HEK293 (cell line): ENCODE data around the gene CFAP45.
A peak's percentile ranks its signal among the peaks of the same experiment; 100 is the strongest.

Experiments
- CTCF ChIA-PET: fragments of 350-600 bp; formaldehyde crosslinking; extraction: SDS; loops from one replicate; lab custom pipeline; 2021; ENCODE audit warnings: antibody characterized with exemption; lab: Yijun Ruan, JAX
- POLR2A ChIA-PET: fragments of 300-600 bp; formaldehyde crosslinking; extraction: SDS; loops from one replicate; lab custom pipeline; 2020; ENCODE audit warnings: antibody characterized with exemption, inconsistent platforms; lab: Yijun Ruan, JAX
- H3K27ac ChIP-seq: fragments of 200-500 bp; sonication (Bioruptor generic); 2 replicates; pipeline ENCODE4 v1.5.1; 2014; ENCODE audit warnings: low read depth, low read length, control low read depth, inconsistent platforms; ENCODE audit errors: extremely low read depth
- H3K36me3 ChIP-seq, 2 experiments: fragments of 200-500 bp in 1 of 2; sonication (Bioruptor generic) in 1 of 2; 1 replicate in 1 of 2; 2 replicates in 1 of 2; pipeline ENCODE4 v1.5.1; 2014 to 2017; ENCODE audit warnings: inconsistent platforms in 2 of 2, low read length in 2 of 2; ENCODE audit not compliant: control insufficient read depth in 2 of 2, insufficient read depth in 1 of 2
- H3K4me1 ChIP-seq: fragments of 200-500 bp; sonication (Bioruptor generic); 2 replicates; pipeline ENCODE4 v1.5.1; 2014; ENCODE audit warnings: mild to moderate bottlenecking, low read length, inconsistent platforms; ENCODE audit not compliant: control insufficient read depth, insufficient read depth
- H3K4me3 ChIP-seq: 2 replicates; pipeline ENCODE4 v1.5.1; 2011; ENCODE audit warnings: low read depth, mild to moderate bottlenecking, control low read depth, low read length, moderate library complexity
- H3K9me3 ChIP-seq: fragments of 200-500 bp; sonication (Bioruptor generic); 2 replicates; pipeline ENCODE4 v1.5.1; 2014; ENCODE audit warnings: low read depth, low read length, inconsistent platforms; ENCODE audit not compliant: control insufficient read depth, insufficient read depth
- EGR2 ChIP-seq: fragments of 450-650 bp; formaldehyde crosslinking; IDR thresholded peaks from 2 replicates; pipeline ENCODE4 v1.5.1; 2016; ENCODE audit warnings: low read depth, missing biosample characterization, missing genetic modification characterization
- GFI1B ChIP-seq: fragments of 450-650 bp; formaldehyde crosslinking; IDR thresholded peaks from 2 replicates; pipeline ENCODE4 v1.5.1; 2016; ENCODE audit warnings: missing biosample characterization, missing genetic modification characterization
- IKZF3 ChIP-seq: fragments of 450-650 bp; IDR thresholded peaks from 2 replicates; pipeline ENCODE4 v1.5.0; 2018; ENCODE audit warnings: missing biosample characterization, mild to moderate bottlenecking, missing genetic modification characterization, moderate library complexity
- KLF8 ChIP-seq: fragments of 450-650 bp; formaldehyde crosslinking; IDR thresholded peaks from 2 replicates; pipeline ENCODE4 v1.5.1; 2016; ENCODE audit warnings: missing biosample characterization, missing genetic modification characterization
- SCRT2 ChIP-seq: fragments of 450-650 bp; formaldehyde crosslinking; IDR thresholded peaks from 2 replicates; pipeline ENCODE4 v1.5.1; 2016; ENCODE audit warnings: missing biosample characterization, missing genetic modification characterization
- SP7 ChIP-seq: fragments of 450-650 bp; formaldehyde crosslinking; IDR thresholded peaks from 2 replicates; pipeline ENCODE4 v1.5.1; 2016; ENCODE audit warnings: missing biosample characterization, missing genetic modification characterization
- ZBTB21 ChIP-seq: fragments of 450-650 bp; formaldehyde crosslinking; IDR thresholded peaks from 2 replicates; pipeline ENCODE4 v1.5.1; 2017; ENCODE audit warnings: missing biosample characterization, missing genetic modification characterization
- ZBTB48 ChIP-seq: fragments of 450-650 bp; formaldehyde crosslinking; IDR thresholded peaks from 2 replicates; pipeline ENCODE4 v1.5.1; 2016; ENCODE audit warnings: missing biosample characterization, missing genetic modification characterization
- ZNF133 ChIP-seq: fragments of 450-650 bp; formaldehyde crosslinking; IDR thresholded peaks from 2 replicates; pipeline ENCODE4 v1.5.1; 2016; ENCODE audit warnings: missing biosample characterization, missing genetic modification characterization
- ZNF223 ChIP-seq: fragments of 450-650 bp; formaldehyde crosslinking; IDR thresholded peaks from 2 replicates; pipeline ENCODE4 v1.5.1; 2016; ENCODE audit warnings: missing biosample characterization, missing genetic modification characterization
- ZNF394 ChIP-seq: fragments of 450-650 bp; formaldehyde crosslinking; IDR thresholded peaks from 2 replicates; pipeline ENCODE4 v1.5.1; 2016; ENCODE audit warnings: missing biosample characterization, missing genetic modification characterization, mild to moderate bottlenecking, moderate library complexity, borderline replicate concordance
- ZNF48 ChIP-seq: fragments of 450-650 bp; formaldehyde crosslinking; IDR thresholded peaks from 2 replicates; pipeline ENCODE4 v1.5.1; 2016; ENCODE audit warnings: missing biosample characterization, missing genetic modification characterization
- ZNF510 ChIP-seq: fragments of 450-650 bp; formaldehyde crosslinking; IDR thresholded peaks from 2 replicates; pipeline ENCODE4 v1.5.1; 2018; ENCODE audit warnings: mild to moderate bottlenecking, missing genetic modification characterization, missing biosample characterization; ENCODE audit not compliant: insufficient replicate concordance
- ZNF544 ChIP-seq: fragments of 450-650 bp; formaldehyde crosslinking; IDR thresholded peaks from 2 replicates; pipeline ENCODE4 v1.5.0; 2017; ENCODE audit warnings: missing biosample characterization, missing genetic modification characterization
- ZNF585B ChIP-seq: fragments of 450-650 bp; formaldehyde crosslinking; IDR thresholded peaks from 2 replicates; pipeline ENCODE4 v1.5.1; 2016; ENCODE audit warnings: missing biosample characterization, missing genetic modification characterization
- ZNF624 ChIP-seq: fragments of 450-650 bp; formaldehyde crosslinking; IDR thresholded peaks from 2 replicates; pipeline ENCODE4 v1.5.1; 2017; ENCODE audit warnings: missing biosample characterization, missing genetic modification characterization
- ZNF664 ChIP-seq: fragments of 450-650 bp; formaldehyde crosslinking; IDR thresholded peaks from 2 replicates; pipeline ENCODE4 v1.5.1; 2016; ENCODE audit warnings: missing biosample characterization, missing genetic modification characterization
- ZNF776 ChIP-seq: fragments of 450-650 bp; formaldehyde crosslinking; IDR thresholded peaks from 2 replicates; pipeline ENCODE4 v1.5.0; 2017; ENCODE audit warnings: missing biosample characterization, missing genetic modification characterization, borderline replicate concordance
- TF ChIP-seq, protein P1 (sequence below): fragments of 450-650 bp; formaldehyde crosslinking; IDR thresholded peaks from 2 replicates; pipeline ENCODE4 v1.5.1; 2016; ENCODE audit warnings: missing biosample characterization, missing genetic modification characterization
- TF ChIP-seq, protein P2 (sequence below): fragments of 450-650 bp; formaldehyde crosslinking; optimal IDR thresholded peaks from 2 replicates; pipeline ENCODE3; 2016; ENCODE audit warnings: missing biosample characterization, mild to moderate bottlenecking, missing genetic modification characterization
- TF ChIP-seq, protein P3 (sequence below): fragments of 450-650 bp; formaldehyde crosslinking; IDR thresholded peaks from 2 replicates; pipeline ENCODE4 v1.5.1; 2016; ENCODE audit warnings: missing biosample characterization, missing genetic modification characterization
- TF ChIP-seq, protein P4 (sequence below): fragments of 450-650 bp; formaldehyde crosslinking; IDR thresholded peaks from 2 replicates; pipeline ENCODE4 v1.5.1; 2016; ENCODE audit warnings: missing biosample characterization, missing genetic modification characterization

CFAP45 gene

DNA sequence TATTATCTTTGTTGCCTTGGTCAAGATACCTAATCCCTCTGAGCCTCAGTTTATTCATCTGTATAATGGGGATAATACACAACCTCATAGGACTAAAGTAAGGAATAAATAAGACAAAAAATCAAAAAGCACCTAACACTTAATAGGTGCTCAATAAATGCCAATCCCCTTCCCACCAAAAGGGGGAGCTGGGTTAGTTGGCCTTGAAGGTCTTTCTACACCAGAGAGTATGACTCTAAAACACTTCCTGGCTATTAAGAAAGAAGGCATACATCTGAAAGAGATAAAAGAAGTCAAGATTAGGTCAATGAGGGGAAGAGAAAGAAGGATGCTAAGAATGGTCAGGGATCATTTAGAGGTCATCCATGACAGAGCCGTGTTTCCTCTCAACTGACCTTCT lies 48.6 kb downstream of the CFAP45 start:
- 0 out of 2 replicates have a peak, but pooled peaks cover 4% of the 10 kb centered on the region for H3K4me1 ChIP-seq
- no peaks in the 10 kb centered on the region for H3K36me3 ChIP-seq
- ChIA-PET CTCF (interaction anchor here (0.7 to 1.9 kb wide), 7 partner anchors 9 to 600 kb away, joined by 3 to 5 read pairs (median 4); no protein-coding TSS in a partner anchor), POLR2A (interaction anchor here (1.5 kb wide), 1 partner anchor 73 kb away, joined by 3 read pairs; the partner anchor contains the start of gene TAGLN2)
- H3K9me3 ChIP-seq, result no peaks in the 10 kb centered on the region
- peak; percentile 38; the same call in 1 of the 2 replicates for TF ChIP-seq ZNF664 (tag by site-specific recombination)
- TF ChIP-seq ZNF776 (tag by site-specific recombination), result no peak
- H3K27ac ChIP-seq, result no peak overlapping the region
- H3K4me3 ChIP-seq, result no peak overlapping the region

DNA sequence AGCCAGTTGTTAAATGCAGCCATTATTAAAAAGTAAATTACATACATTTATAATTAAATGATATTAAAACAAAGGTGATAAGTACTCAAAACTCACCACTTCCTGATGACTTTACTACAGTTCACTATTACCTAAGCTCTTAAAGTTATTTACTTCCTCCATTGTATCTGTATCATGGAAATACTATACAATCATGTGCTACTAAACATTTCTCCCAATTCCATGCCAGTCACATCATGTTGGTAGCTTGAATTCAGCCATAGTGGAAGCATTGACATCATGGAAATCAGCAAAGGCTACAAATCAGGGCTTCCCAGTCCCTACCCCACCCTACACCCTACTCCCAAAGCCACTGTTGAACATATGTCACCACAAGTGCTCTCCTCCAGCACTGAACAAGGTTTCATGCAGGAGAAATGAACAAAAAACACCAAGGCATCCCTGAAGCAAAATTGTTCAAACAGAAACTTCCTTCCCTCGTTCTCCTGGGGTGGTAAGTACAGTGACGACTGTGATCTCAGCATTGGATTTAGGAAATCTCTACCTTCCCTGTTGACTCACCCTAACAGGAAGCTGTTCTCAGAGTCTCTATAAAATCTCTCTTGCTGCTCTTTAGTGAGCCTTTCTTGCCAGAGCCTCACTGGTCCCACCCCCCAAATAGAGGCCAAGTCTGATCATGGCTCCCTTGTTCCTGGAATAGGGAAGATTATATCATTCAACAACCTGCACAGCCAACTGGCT lies 50.2 kb downstream of the CFAP45 start:
- 0 out of 2 replicates have a peak, but pooled peaks cover 4% of the 10 kb centered on the region for H3K4me1 ChIP-seq
- TF ChIP-seq, protein P1, sequence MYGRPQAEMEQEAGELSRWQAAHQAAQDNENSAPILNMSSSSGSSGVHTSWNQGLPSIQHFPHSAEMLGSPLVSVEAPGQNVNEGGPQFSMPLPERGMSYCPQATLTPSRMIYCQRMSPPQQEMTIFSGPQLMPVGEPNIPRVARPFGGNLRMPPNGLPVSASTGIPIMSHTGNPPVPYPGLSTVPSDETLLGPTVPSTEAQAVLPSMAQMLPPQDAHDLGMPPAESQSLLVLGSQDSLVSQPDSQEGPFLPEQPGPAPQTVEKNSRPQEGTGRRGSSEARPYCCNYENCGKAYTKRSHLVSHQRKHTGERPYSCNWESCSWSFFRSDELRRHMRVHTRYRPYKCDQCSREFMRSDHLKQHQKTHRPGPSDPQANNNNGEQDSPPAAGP (tag by site-specific recombination), result no peak
- TF ChIP-seq KLF8 (tag by site-specific recombination), result no peak
- no peak for TF ChIP-seq ZNF544 (tag by site-specific recombination)
- TF ChIP-seq, protein P2, sequence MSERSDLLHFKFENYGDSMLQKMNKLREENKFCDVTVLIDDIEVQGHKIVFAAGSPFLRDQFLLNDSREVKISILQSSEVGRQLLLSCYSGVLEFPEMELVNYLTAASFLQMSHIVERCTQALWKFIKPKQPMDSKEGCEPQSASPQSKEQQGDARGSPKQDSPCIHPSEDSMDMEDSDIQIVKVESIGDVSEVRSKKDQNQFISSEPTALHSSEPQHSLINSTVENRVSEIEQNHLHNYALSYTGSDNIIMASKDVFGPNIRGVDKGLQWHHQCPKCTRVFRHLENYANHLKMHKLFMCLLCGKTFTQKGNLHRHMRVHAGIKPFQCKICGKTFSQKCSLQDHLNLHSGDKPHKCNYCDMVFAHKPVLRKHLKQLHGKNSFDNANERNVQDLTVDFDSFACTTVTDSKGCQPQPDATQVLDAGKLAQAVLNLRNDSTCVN (tag by site-specific recombination), result no peak
- 0 out of 2 replicates have a peak, but pooled peaks have one; percentile 23 for TF ChIP-seq GFI1B (tag by site-specific recombination)
- no peak for TF ChIP-seq ZNF664 (tag by site-specific recombination)
- POLR2A ChIA-PET, result interaction anchor here (1.5 kb wide), 1 partner anchor 75 kb away, joined by 3 read pairs; the partner anchor contains the start of gene TAGLN2
- H3K9me3 ChIP-seq, result no peaks in the 10 kb centered on the region
- H3K4me3 ChIP-seq, result no peak overlapping the region
- no peaks in the 10 kb centered on the region for H3K36me3 ChIP-seq
- H3K27ac ChIP-seq, result no peak overlapping the region
- CTCF ChIA-PET, result interaction anchor here (0.6 to 1.7 kb wide), 4 partner anchors 14 to 158 kb away, joined by 3 to 6 read pairs (median 4); no protein-coding TSS in a partner anchor

DNA sequence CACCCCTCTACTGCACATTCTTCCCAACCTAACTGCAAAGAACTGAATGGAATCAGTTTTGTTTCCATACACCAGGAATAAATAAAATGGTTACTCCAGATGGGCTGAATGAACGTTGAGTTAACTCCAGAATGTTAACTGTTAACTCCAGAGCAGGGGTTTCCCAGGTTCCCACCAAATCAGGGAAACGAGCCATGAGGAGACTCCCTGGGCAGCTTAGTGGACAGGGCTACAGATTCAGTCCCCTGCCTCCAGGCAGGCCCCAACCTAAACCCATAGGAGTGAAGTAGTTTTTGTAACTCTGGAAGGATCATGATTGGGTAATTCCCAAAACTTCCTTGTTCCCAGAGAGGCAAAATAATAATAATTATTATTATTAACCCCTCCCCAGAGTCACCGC lies 51.6 kb downstream of the CFAP45 start:
- Histone ChIP-seq H3K27ac (no peak overlapping the region), H3K4me1 (no peaks in the 10 kb centered on the region), H3K9me3 (no peaks in the 10 kb centered on the region), H3K36me3 (no peaks in the 10 kb centered on the region), H3K4me3 (no peak overlapping the region)
- ChIA-PET CTCF (interaction anchor here (0.8 to 1.1 kb wide), 2 partner anchors 44 to 49 kb away, joined by 3 to 4 read pairs; no protein-coding TSS in a partner anchor), POLR2A (no interaction called here)
- no peak for TF ChIP-seq ZNF133 (tag by site-specific recombination)
- no peak for TF ChIP-seq EGR2 (tag by site-specific recombination)
- no peak for TF ChIP-seq ZNF585B
- TF ChIP-seq ZBTB21 (tag by site-specific recombination), result no peak
- no peak for TF ChIP-seq ZBTB48 (tag by site-specific recombination)
- TF ChIP-seq, protein P3, sequence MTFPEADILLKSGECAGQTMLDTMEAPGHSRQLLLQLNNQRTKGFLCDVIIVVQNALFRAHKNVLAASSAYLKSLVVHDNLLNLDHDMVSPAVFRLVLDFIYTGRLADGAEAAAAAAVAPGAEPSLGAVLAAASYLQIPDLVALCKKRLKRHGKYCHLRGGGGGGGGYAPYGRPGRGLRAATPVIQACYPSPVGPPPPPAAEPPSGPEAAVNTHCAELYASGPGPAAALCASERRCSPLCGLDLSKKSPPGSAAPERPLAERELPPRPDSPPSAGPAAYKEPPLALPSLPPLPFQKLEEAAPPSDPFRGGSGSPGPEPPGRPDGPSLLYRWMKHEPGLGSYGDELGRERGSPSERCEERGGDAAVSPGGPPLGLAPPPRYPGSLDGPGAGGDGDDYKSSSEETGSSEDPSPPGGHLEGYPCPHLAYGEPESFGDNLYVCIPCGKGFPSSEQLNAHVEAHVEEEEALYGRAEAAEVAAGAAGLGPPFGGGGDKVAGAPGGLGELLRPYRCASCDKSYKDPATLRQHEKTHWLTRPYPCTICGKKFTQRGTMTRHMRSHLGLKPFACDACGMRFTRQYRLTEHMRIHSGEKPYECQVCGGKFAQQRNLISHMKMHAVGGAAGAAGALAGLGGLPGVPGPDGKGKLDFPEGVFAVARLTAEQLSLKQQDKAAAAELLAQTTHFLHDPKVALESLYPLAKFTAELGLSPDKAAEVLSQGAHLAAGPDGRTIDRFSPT (tag by site-specific recombination), result no peak
- no peak for TF ChIP-seq ZNF48 (tag by site-specific recombination)
- no peak for TF ChIP-seq ZNF776 (tag by site-specific recombination)
- no peak for TF ChIP-seq SCRT2 (tag by site-specific recombination)
- TF ChIP-seq, protein P4, sequence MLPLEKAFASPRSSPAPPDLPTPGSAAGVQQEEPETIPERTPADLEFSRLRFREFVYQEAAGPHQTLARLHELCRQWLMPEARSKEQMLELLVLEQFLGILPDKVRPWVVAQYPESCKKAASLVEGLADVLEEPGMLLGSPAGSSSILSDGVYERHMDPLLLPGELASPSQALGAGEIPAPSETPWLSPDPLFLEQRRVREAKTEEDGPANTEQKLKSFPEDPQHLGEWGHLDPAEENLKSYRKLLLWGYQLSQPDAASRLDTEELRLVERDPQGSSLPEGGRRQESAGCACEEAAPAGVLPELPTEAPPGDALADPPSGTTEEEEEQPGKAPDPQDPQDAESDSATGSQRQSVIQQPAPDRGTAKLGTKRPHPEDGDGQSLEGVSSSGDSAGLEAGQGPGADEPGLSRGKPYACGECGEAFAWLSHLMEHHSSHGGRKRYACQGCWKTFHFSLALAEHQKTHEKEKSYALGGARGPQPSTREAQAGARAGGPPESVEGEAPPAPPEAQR (tag by site-specific recombination), result no peak
- no peak for TF ChIP-seq ZNF624
- TF ChIP-seq, protein P2 (tag by site-specific recombination), result no peak
- TF ChIP-seq ZNF394 (tag by site-specific recombination), result no peak
- TF ChIP-seq IKZF3, result no peak
- TF ChIP-seq ZNF510, result no peak
- no peak for TF ChIP-seq SP7
- no peak for TF ChIP-seq ZNF223 (tag by site-specific recombination)
